Stomach (tissue), 4 donors: ENCODE results near the gene PSRC1.

ENCODE experiments used
- CTCF ChIP-seq, 7 experiments: fragments of 450-650 bp in 4 of 7; fragments of 200-600 bp in 3 of 7; sonication (generic) in 3 of 7; IDR thresholded peaks; one replicate each; pipeline ENCODE4 v1.5.1; 2016 to 2019; ENCODE audit warnings: antibody characterized with exemption in 7 of 7, control low read depth in 2 of 7, mild to moderate bottlenecking in 1 of 7
- EP300 ChIP-seq: sonication (generic); formaldehyde crosslinking; IDR thresholded peaks from one replicate; pipeline ENCODE4 v1.6.1; 2017; ENCODE audit warnings: antibody characterized with exemption
- POLR2A ChIP-seq, 4 donors: fragments of 450-650 bp; IDR thresholded peaks; one replicate each; pipeline ENCODE4 v1.6.1; 2016; ENCODE audit warnings: antibody characterized with exemption in 4 of 4, control low read depth in 2 of 4, mild to moderate bottlenecking in 1 of 4, moderate library complexity in 1 of 4

- TF ChIP-seq CTCF (IDR thresholded peaks at IDR 0.05) = no peak
- TF ChIP-seq POLR2A (IDR thresholded peaks at IDR 0.05) = no peak
- no peak for TF ChIP-seq EP300
Observed at GRCh38 chr1:109312978-109313775, 30.2 kb upstream of the PSRC1 start.
